Upper lobe of right lung (tissue), 1 donor: ENCODE data around the gene TMPRSS13. TPM values are rescaled to one million over a fixed set of nuclear protein-coding genes. Genes with fewer than 3 reads are reported as not detected.

ENCODE experiments used
- ATAC-seq: fragments of 200-7000 bp; cut with Tn5 transposase; one replicate; pipeline ENCODE4 v1.9.1; 2020; ENCODE audit warnings: mild to moderate bottlenecking, moderate library complexity
- DNase-seq: peaks from one replicate; pipeline ENCODE4 v3.0.0-alpha.2; 2020
- H3K27ac ChIP-seq: fragments of 200-600 bp; one replicate; pipeline ENCODE4 v1.8.0; 2022
- H3K27me3 ChIP-seq: fragments of 200-600 bp; one replicate; pipeline ENCODE4 v1.8.0; 2022; ENCODE audit warnings: mild to moderate bottlenecking
- H3K36me3 ChIP-seq: fragments of 200-600 bp; one replicate; pipeline ENCODE4 v1.8.0; 2022
- H3K4me1 ChIP-seq: fragments of 200-600 bp; one replicate; pipeline ENCODE4 v1.8.0; 2022
- H3K4me3 ChIP-seq: fragments of 200-600 bp; one replicate; pipeline ENCODE4 v1.8.0; 2022; ENCODE audit warnings: mild to moderate bottlenecking
- H3K9me3 ChIP-seq: fragments of 200-600 bp; one replicate; pipeline ENCODE4 v1.8.0; 2022
- intact Hi-C: fragments of 100-400 bp; cut with DNase I; formaldehyde crosslinking; loops from one replicate; pipeline ENCODE4 v1.11.0; 2022
- total RNA-seq: library from RNA; stranded (reverse); fragmentation: NEBNext Ultra II Directional; extraction: Animal tissue kit (Norgen Biotek cat#: 25700); gene quantifications from one replicate; pipeline ENCODE4 v1.2.1, GENCODE V29; 2021
- TF ChIP-seq, protein P1 (sequence below): fragments of 200-600 bp; IDR thresholded peaks from one replicate; pipeline ENCODE4 v1.8.0; 2022; ENCODE audit warnings: antibody characterized with exemption
- donor health status: DM: no; HTN: yes; CAD: no; lungs with severe emphysema.

TMPRSS13 gene
- total RNA-seq, 1 donor from 2014 or later = 9.9 TPM

DNA sequence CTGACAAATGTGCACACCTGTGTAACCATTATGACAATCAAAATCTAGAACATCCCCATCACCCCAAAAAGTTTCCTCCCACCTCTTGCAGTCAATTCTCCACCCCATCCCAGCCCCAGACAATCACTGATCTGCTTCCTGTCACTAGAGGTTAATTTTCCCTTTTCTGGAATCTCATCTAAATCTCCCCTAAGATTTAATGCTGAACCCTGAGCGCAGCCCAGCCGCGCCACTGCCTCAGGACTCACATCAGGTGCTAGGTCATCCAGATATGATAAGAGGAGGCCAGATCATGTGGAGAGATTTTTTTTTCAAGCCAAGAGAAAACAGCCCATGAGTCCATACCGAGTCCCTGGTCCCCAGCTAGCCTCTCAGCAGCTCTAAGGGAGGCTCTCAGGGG lies 4.3 kb upstream of the TMPRSS13 start:
- no peaks in the 10 kb centered on the region for H3K36me3 ChIP-seq
- H3K9me3 ChIP-seq = no peaks in the 10 kb centered on the region
- TF ChIP-seq, protein P1, sequence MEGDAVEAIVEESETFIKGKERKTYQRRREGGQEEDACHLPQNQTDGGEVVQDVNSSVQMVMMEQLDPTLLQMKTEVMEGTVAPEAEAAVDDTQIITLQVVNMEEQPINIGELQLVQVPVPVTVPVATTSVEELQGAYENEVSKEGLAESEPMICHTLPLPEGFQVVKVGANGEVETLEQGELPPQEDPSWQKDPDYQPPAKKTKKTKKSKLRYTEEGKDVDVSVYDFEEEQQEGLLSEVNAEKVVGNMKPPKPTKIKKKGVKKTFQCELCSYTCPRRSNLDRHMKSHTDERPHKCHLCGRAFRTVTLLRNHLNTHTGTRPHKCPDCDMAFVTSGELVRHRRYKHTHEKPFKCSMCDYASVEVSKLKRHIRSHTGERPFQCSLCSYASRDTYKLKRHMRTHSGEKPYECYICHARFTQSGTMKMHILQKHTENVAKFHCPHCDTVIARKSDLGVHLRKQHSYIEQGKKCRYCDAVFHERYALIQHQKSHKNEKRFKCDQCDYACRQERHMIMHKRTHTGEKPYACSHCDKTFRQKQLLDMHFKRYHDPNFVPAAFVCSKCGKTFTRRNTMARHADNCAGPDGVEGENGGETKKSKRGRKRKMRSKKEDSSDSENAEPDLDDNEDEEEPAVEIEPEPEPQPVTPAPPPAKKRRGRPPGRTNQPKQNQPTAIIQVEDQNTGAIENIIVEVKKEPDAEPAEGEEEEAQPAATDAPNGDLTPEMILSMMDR = no peak
- peaks cover 10% of the 10 kb centered on the region for H3K4me1 ChIP-seq
- no peak overlapping the region for H3K27ac ChIP-seq
- no peak overlapping the region for H3K4me3 ChIP-seq
- intact Hi-C loops = no loop called here
- H3K27me3 ChIP-seq = no peaks in the 10 kb centered on the region
- DNase-seq = no peak
- no peak for ATAC-seq

DNA sequence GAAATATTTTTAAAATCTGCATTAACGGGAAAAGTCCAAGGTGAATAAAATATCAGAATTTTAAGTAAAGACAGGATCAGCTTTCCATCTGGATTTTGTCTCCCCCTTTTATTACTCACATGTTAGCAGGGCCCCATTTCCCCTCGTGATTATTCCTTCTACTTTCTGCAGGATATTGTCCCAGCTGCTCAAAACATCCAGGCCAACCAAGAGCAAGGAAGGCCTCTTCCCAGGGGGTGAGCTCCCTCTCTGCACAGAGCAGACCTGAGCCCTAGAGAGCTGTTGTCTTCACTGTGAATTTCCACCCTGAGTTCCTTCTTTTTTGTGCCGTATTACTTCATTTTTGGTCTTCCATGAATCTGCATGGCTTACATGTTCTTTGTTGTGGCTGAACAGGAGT lies 3.7 kb upstream of the TMPRSS13 start:
- intact Hi-C loops = no loop called here
- DNase-seq = no peak

DNA sequence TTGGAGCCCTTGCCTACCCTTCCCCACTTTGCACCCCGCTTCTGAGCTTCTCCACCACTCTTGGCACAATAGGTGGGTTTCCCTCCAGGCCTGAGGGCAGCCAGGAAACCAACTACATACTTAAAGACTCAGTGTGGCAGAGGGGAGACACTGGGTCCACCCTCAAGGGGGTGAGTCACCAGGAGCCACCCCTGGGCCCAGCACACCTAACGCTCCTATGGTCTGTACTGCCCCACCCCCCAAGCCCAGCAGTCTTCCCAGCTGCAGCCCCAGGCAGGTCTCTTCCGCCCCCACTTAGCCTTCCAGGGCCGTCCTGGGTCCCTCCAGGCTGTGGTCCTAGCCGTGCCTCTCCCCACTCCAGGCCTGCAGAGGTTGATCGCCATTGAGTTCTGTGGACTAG lies 3.2 kb upstream of the TMPRSS13 start:
- H3K27me3 ChIP-seq = no peaks in the 10 kb centered on the region
- no peak overlapping the region for H3K4me3 ChIP-seq
- no peak overlapping the region for H3K27ac ChIP-seq
- ATAC-seq (no peak), DNase-seq (no peak)
- TF ChIP-seq, protein P1 = no peak
- no peaks in the 10 kb centered on the region for H3K9me3 ChIP-seq
- no peaks in the 10 kb centered on the region for H3K36me3 ChIP-seq
- H3K4me1 ChIP-seq = peaks cover 10% of the 10 kb centered on the region
- intact Hi-C loops = no loop called here

More for the DNA sequence above, 3.7 kb upstream of the TMPRSS13 start:
- Histone ChIP-seq H3K9me3 (no peaks in the 10 kb centered on the region), H3K4me3 (no peak overlapping the region), H3K27ac (no peak overlapping the region), H3K4me1 (peaks cover 10% of the 10 kb centered on the region), H3K36me3 (no peaks in the 10 kb centered on the region), H3K27me3 (no peaks in the 10 kb centered on the region)
- no peak for ATAC-seq
- TF ChIP-seq, protein P1 = no peak

DNA sequence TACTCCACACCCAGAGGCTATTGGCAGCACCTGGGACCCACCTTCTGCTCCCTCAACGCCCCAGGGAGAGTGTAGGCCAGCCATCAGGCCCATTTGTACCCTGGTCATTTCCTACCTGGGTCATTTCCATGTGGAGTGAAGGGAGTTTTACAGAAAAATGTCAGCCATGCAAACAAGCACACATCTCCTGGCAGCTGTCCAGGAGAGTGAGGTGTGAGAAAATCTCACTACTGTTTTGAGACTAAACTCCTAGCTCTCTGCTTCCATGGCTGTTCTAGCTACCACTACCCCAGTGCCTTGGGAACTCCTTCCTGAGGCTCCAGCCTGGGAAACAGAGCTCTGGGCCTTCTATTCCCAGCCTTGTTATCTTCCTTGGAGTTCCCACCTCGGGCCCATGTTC lies 2.8 kb upstream of the TMPRSS13 start:
- intact Hi-C loops = no loop called here
- Histone ChIP-seq H3K4me3 (no peak overlapping the region), H3K36me3 (no peaks in the 10 kb centered on the region), H3K9me3 (no peaks in the 10 kb centered on the region), H3K4me1 (peaks cover 10% of the 10 kb centered on the region), H3K27ac (no peak overlapping the region), H3K27me3 (no peaks in the 10 kb centered on the region)
- DNase-seq = no peak
- no peak for ATAC-seq
- TF ChIP-seq, protein P1 = no peak

DNA sequence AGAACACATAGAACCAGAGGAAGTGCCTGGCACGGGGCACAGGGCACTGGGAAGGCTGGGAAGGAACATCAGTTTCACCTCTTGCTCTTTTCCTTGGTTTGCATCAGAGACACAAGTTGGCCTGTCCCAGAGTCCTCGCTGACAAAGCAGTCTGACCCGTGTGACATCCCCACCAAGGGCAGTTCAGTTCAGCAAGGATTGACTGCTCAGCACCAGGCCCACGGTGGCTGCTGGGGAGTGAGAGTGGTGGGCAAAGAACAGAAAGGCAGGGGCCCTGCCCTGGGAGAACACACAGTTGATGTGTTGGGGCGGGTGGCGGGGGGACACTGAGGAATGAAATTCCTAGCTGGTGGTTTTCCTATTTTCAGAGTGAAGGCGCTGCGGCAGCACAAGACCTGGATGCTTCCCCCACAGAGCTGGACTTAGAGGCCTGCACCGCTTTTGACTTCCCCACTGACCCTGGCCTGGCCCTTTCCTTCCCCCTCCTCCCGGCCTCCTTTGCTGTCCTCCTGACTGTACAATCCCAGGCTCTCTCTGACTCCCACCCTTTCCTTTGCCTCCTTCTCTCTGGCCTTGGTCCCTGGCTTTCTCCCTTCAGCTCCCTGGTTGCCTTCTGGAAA lies 2.2 kb upstream of the TMPRSS13 start:
- DNase-seq (no peak), ATAC-seq (no peak)
- no peaks in the 10 kb centered on the region for H3K36me3 ChIP-seq
- TF ChIP-seq, protein P1 = no peak
- H3K4me3 ChIP-seq = no peak overlapping the region
- no peaks in the 10 kb centered on the region for H3K9me3 ChIP-seq
- peaks cover 10% of the 10 kb centered on the region for H3K4me1 ChIP-seq
- no peak overlapping the region for H3K27ac ChIP-seq
- H3K27me3 ChIP-seq = no peaks in the 10 kb centered on the region
- intact Hi-C loops = no loop called here
